ENCODE measurements around the gene KCNIP2.

KCNIP2 gene

GRCh38 chr10:101850749-101851148 lies 7.1 kb upstream of the KCNIP2 start:
- DNase-seq, result no peak

GRCh38 chr10:101848894-101849351 lies 5.3 kb upstream of the KCNIP2 start:
- no peak for DNase-seq

- no peak for DNase-seq
These were observed 4.8 kb upstream of the KCNIP2 start for GRCh38 chr10:101848408-101848807.

GRCh38 chr10:101845893-101846292 lies 2.3 kb upstream of the KCNIP2 start:
- no peak for DNase-seq

GRCh38 chr10:101841826-101842225 lies 1.8 kb downstream of the KCNIP2 start:
- no peak for DNase-seq

- DNase-seq, result peak; percentile 68
These were observed 2.7 kb downstream of the KCNIP2 start for GRCh38 chr10:101840741-101841453.

GRCh38 chr10:101840102-101840684 lies 3.4 kb downstream of the KCNIP2 start:
- no peak for DNase-seq

GRCh38 chr10:101839416-101840063 lies 4.1 kb downstream of the KCNIP2 start:
- DNase-seq, result peak; percentile 61

- DNase-seq, result no peak
These were observed 4.6 kb downstream of the KCNIP2 start for GRCh38 chr10:101839002-101839401.

GRCh38 chr10:101838416-101838970 lies 5.1 kb downstream of the KCNIP2 start:
- no peak for DNase-seq

GRCh38 chr10:101837748-101838147 lies 5.9 kb downstream of the KCNIP2 start:
- DNase-seq, result no peak

GRCh38 chr10:101835362-101835761 lies 8.2 kb downstream of the KCNIP2 start:
- no peak for DNase-seq

GRCh38 chr10:101834341-101834740 lies 9.3 kb downstream of the KCNIP2 start:
- no peak for DNase-seq

GRCh38 chr10:101833466-101833865 lies 10.1 kb downstream of the KCNIP2 start:
- no peak for DNase-seq

- no peak for DNase-seq
These were observed 11.3 kb downstream of the KCNIP2 start for GRCh38 chr10:101832325-101832771.

- DNase-seq, result no peak
These were observed 12.3 kb downstream of the KCNIP2 start for GRCh38 chr10:101831169-101831811.

GRCh38 chr10:101830322-101831168 lies 13.1 kb downstream of the KCNIP2 start:
- peak; percentile 88 for DNase-seq

GRCh38 chr10:101829561-101830315 lies 13.9 kb downstream of the KCNIP2 start:
- peak; percentile 56 for DNase-seq

GRCh38 chr10:101828766-101829551 lies 14.6 kb downstream of the KCNIP2 start:
- DNase-seq, result no peak

- no peak for DNase-seq
These were observed 15.5 kb downstream of the KCNIP2 start for GRCh38 chr10:101827919-101828600.
